Neural cell (in vitro differentiated cells): Measurements from ENCODE around the gene ROR2.

ENCODE experiments used
- CTCF ChIP-seq: fragments of 450-650 bp; IDR thresholded peaks from 2 replicates; pipeline ENCODE4 v1.5.1; 2014; ENCODE audit warnings: antibody characterized with exemption, mild to moderate bottlenecking, moderate library complexity; ENCODE audit not compliant: poor library complexity, severe bottlenecking
- EP300 ChIP-seq: fragments of 450-650 bp; conservative IDR thresholded peaks from 2 replicates; pipeline ENCODE4 v1.6.1; 2014; ENCODE audit warnings: antibody characterized with exemption, mild to moderate bottlenecking, moderate library complexity; ENCODE audit not compliant: poor library complexity, severe bottlenecking
- EZH2 ChIP-seq: fragments of 200-600, 300-800 bp; shearing (Covaris generic), sonication (generic); IDR thresholded peaks from 2 replicates; pipeline ENCODE4 v1.6.1; 2014; ENCODE audit warnings: antibody characterized with exemption, low read length, borderline replicate concordance, mild to moderate bottlenecking; ENCODE audit not compliant: insufficient read depth, poor library complexity, severe bottlenecking
- MXI1 ChIP-seq: fragments of 450-650 bp; conservative IDR thresholded peaks from 2 replicates; pipeline ENCODE4 v1.6.1; 2014; ENCODE audit warnings: antibody characterized with exemption, mild to moderate bottlenecking; ENCODE audit not compliant: poor library complexity, severe bottlenecking
- POLR2AphosphoS5 ChIP-seq: IDR thresholded peaks from 2 replicates; pipeline ENCODE4 v1.6.1; 2012
- RAD21 ChIP-seq: fragments of 450-650 bp; conservative IDR thresholded peaks from 2 replicates; pipeline ENCODE4 v1.6.1; 2014; ENCODE audit warnings: antibody characterized with exemption, mild to moderate bottlenecking, moderate library complexity
- REST ChIP-seq: IDR thresholded peaks from 2 replicates; pipeline ENCODE4 v1.6.1; 2012; ENCODE audit warnings: borderline replicate concordance

GRCh38 chr9:91865041-91865440, 85.0 kb downstream of the ROR2 start:
- TF ChIP-seq CTCF (no peak), POLR2AphosphoS5 (no peak), EZH2 (no peak), RAD21 (no peak), EP300 (no peak), REST (no peak), MXI1 (no peak)
